ENCODE data around the gene FGF11.
A peak's percentile ranks its signal among the peaks of the same experiment; 100 is the strongest.

Gene FGF11

DNA sequence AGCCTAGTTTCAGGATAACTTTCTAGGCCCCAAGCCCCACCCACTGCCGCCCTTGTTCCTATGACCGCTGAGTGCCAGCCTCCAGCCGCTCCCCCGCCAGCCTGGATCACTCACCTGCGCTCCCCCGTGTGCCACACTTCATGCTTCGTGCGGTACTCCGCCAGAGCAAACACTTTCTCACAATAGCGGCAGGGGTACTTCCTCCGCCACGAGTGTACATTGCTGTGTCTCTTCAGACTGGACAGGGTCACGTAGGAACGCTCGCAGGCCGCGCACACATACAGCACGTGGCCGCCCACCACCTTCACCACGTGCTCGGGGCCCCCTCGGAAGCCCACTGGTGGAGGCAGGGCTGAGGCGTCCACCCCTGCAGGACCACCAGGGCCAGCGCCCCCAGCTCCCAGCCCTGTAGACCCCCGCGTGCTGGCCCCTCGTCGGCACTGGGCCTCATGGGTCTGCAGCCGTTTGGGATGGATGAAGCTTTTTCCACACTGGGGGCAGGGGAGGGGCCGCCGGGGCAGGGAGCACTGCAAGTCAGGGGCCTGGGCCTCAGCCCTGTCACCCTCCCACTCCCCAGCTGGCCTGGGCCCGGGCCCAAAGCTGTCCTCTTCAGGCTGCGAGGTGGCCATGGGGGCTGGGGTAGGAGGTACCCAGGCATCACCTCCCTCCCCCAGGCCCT is 26.4 kb downstream of the FGF11 start:
- Histone ChIP-seq H3K4me1 (ENCODE audit: control insufficient read depth, insufficient read depth, low read length) (peaks cover 4% of the 10 kb centered on the region; the same call in 1 of the 2 replicates), H3K36me3 (ENCODE audit: control insufficient read depth in 2 of 2, insufficient read depth in 1 of 2, low read length in 2 of 2) (peaks cover 0 to 51% of the 10 kb centered on the region in 2 experiments; a peak in 2 of 3 replicates), H3K4me3 (ENCODE audit: low read depth, low read length) (no peak overlapping the region), H3K9me3 (ENCODE audit: control insufficient read depth, insufficient read depth, low read depth, low read length) (no peaks in the 10 kb centered on the region), H3K27ac (ENCODE audit: extremely low read depth, low read depth, low read length) (no peak overlapping the region)
- ChIA-PET POLR2A (interaction anchor here (0.6 to 2.0 kb wide), 3 partner anchors 10 to 43 kb away, joined by 3 to 6 read pairs (median 5); partner anchors contain the start of gene POLR2A), CTCF (interaction anchor here (0.5 to 0.8 kb wide), 3 partner anchors 30 to 1555 kb away, joined by 3 read pairs; no protein-coding TSS in a partner anchor)
- TF ChIP-seq FEZF1 (tag by site-specific recombination; IDR thresholded peaks at IDR 0.05) (no peak), TRIM28 (IDR thresholded peaks at IDR 0.05; ENCODE audit: borderline replicate concordance, low read length) (no peak), ZFP3 (tag by site-specific recombination; IDR thresholded peaks at IDR 0.05; ENCODE audit: low read depth) (no peak), ZNF837 (tag by site-specific recombination; IDR thresholded peaks at IDR 0.05) (no peak), ZNF404 (tag by site-specific recombination; IDR thresholded peaks at IDR 0.05) (no peak), ZEB2 (tag by site-specific recombination; IDR thresholded peaks at IDR 0.05) (no peak), ZNF791 (tag by site-specific recombination; IDR thresholded peaks at IDR 0.05) (no peak), BCL11B (tag by site-specific recombination; IDR thresholded peaks at IDR 0.05; ENCODE audit: low read depth) (no peak), ZNF654 (tag by site-specific recombination; IDR thresholded peaks at IDR 0.05; ENCODE audit: low read depth) (no peak), ZNF133 (tag by site-specific recombination; IDR thresholded peaks at IDR 0.05) (no peak)

DNA sequence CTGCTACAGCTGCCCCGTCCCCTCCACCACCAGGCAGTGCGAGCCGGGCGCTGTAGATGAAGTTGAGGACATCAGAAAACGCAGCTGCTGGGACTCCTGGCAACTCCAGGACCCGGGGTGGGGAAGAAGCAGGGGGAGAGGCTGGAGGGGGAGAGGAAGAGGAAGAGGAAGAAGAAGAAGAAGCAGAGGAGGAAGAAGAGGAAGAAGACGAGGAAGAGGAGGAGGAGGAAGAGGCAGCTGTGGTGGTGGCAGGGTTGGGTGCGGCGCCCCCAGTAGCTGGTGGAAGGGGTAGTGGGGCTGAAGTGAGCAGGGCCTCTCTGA is 27.0 kb downstream of the FGF11 start:
- ChIA-PET POLR2A (interaction anchor here (0.6 to 2.0 kb wide), 4 partner anchors 10 to 19 kb away, joined by 3 to 6 read pairs (median 4); partner anchors contain the start of genes POLR2A and ZBTB4), CTCF (interaction anchor here (0.6 to 1.2 kb wide), 3 partner anchors 9 to 111 kb away, joined by 3 to 4 read pairs (median 3); no protein-coding TSS in a partner anchor)
- Histone ChIP-seq H3K9me3 (ENCODE audit: control insufficient read depth, insufficient read depth, low read depth, low read length) (no peaks in the 10 kb centered on the region), H3K4me1 (ENCODE audit: control insufficient read depth, insufficient read depth, low read length) (peaks cover 4% of the 10 kb centered on the region; the same call in 1 of the 2 replicates), H3K36me3 (ENCODE audit: control insufficient read depth in 2 of 2, insufficient read depth in 1 of 2, low read length in 2 of 2) (peaks cover 0 to 48% of the 10 kb centered on the region in 2 experiments; a peak in 2 of 3 replicates), H3K27ac (ENCODE audit: extremely low read depth, low read depth, low read length) (no peak overlapping the region), H3K4me3 (ENCODE audit: low read depth, low read length) (no peak overlapping the region)
- TF ChIP-seq, protein P1, sequence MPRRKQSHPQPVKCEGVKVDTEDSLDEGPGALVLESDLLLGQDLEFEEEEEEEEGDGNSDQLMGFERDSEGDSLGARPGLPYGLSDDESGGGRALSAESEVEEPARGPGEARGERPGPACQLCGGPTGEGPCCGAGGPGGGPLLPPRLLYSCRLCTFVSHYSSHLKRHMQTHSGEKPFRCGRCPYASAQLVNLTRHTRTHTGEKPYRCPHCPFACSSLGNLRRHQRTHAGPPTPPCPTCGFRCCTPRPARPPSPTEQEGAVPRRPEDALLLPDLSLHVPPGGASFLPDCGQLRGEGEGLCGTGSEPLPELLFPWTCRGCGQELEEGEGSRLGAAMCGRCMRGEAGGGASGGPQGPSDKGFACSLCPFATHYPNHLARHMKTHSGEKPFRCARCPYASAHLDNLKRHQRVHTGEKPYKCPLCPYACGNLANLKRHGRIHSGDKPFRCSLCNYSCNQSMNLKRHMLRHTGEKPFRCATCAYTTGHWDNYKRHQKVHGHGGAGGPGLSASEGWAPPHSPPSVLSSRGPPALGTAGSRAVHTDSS (tag by site-specific recombination; IDR thresholded peaks at IDR 0.05), result peak; percentile 98
- TF ChIP-seq ZXDB (tag by site-specific recombination; IDR thresholded peaks at IDR 0.05) (no peak), ZNF23 (tag by site-specific recombination; IDR thresholded peaks at IDR 0.05; ENCODE audit: borderline replicate concordance) (no peak)

DNA sequence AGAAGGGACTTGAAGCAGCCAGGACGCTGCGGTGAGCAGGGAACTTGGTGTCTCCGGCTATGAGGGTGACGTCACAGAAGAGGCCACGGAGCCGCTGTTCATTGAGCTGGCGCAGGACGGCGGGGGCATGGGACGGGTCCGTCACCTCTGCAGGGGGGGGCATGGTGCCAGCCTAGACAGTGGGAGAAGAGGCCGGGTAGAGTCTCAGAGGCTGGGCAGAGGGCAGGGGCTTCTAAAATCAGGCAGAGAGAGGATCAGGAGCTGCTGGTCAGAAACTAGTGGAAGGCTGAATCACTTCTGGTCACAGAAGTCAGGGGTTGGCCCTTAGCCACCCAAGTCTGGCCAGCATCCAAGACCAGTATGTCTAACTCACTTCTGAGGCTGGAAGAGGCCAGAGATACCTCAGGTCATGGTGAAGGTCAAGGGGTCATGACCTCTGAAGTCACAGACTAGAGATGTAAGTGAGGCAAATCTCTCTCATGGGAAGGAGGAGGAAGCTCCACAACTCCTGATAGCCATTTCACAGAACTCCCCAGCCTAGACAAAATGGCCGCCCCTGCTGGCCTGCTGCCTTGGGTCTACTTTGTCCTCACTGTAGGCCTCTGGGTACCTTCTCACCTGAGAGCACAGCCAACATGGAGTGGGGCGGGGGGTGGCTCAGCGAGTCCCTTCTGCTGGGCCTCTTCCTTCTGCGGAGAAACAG is 27.5 kb downstream of the FGF11 start:
- Histone ChIP-seq H3K4me3 (ENCODE audit: low read depth, low read length) (no peak overlapping the region), H3K27ac (ENCODE audit: extremely low read depth, low read depth, low read length) (0 out of 2 replicates have a peak overlapping the region, but pooled peaks have one; percentile 19), H3K9me3 (ENCODE audit: control insufficient read depth, insufficient read depth, low read depth, low read length) (no peaks in the 10 kb centered on the region), H3K36me3 (ENCODE audit: control insufficient read depth in 2 of 2, insufficient read depth in 1 of 2, low read length in 2 of 2) (peaks cover 0 to 43% of the 10 kb centered on the region in 2 experiments; a peak in 2 of 3 replicates), H3K4me1 (ENCODE audit: control insufficient read depth, insufficient read depth, low read length) (peaks cover 5% of the 10 kb centered on the region)
- POLR2A ChIA-PET, result interaction anchor here (0.6 to 1.3 kb wide), 3 partner anchors 11 to 18 kb away, joined by 3 to 4 read pairs (median 4); partner anchors contain the start of gene ZBTB4
- peak; percentile 93 for TF ChIP-seq BCL11A (tag by site-specific recombination; IDR thresholded peaks at IDR 0.05; ENCODE audit: low read depth)
- TF ChIP-seq ZNF433 (tag by site-specific recombination; IDR thresholded peaks at IDR 0.05; ENCODE audit: low read depth), result no peak
- TF ChIP-seq BCL11B (tag by site-specific recombination; IDR thresholded peaks at IDR 0.05; ENCODE audit: low read depth), result peak; percentile 93
- TF ChIP-seq, protein P2, sequence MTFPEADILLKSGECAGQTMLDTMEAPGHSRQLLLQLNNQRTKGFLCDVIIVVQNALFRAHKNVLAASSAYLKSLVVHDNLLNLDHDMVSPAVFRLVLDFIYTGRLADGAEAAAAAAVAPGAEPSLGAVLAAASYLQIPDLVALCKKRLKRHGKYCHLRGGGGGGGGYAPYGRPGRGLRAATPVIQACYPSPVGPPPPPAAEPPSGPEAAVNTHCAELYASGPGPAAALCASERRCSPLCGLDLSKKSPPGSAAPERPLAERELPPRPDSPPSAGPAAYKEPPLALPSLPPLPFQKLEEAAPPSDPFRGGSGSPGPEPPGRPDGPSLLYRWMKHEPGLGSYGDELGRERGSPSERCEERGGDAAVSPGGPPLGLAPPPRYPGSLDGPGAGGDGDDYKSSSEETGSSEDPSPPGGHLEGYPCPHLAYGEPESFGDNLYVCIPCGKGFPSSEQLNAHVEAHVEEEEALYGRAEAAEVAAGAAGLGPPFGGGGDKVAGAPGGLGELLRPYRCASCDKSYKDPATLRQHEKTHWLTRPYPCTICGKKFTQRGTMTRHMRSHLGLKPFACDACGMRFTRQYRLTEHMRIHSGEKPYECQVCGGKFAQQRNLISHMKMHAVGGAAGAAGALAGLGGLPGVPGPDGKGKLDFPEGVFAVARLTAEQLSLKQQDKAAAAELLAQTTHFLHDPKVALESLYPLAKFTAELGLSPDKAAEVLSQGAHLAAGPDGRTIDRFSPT (tag by site-specific recombination; IDR thresholded peaks at IDR 0.05), result peak; percentile 54; the same call in 1 of the 2 replicates
- TF ChIP-seq ZNF830 (tag by site-specific recombination; IDR thresholded peaks at IDR 0.05; ENCODE audit: low read depth), result no peak
- TF ChIP-seq ZNF843 (tag by site-specific recombination; IDR thresholded peaks at IDR 0.05), result no peak
- TF ChIP-seq ZNF600 (tag by site-specific recombination; IDR thresholded peaks at IDR 0.05), result peak; percentile 26; the same call in 1 of the 2 replicates
- TF ChIP-seq ZNF837 (tag by site-specific recombination; IDR thresholded peaks at IDR 0.05), result no peak
- no peak for TF ChIP-seq ZNF658 (tag by site-specific recombination; IDR thresholded peaks at IDR 0.05)
- no peak for TF ChIP-seq ZNF624 (tag by site-specific recombination; IDR thresholded peaks at IDR 0.05)
- no peak for TF ChIP-seq ZNF2 (tag by site-specific recombination; IDR thresholded peaks at IDR 0.05)
- TF ChIP-seq, protein P3, sequence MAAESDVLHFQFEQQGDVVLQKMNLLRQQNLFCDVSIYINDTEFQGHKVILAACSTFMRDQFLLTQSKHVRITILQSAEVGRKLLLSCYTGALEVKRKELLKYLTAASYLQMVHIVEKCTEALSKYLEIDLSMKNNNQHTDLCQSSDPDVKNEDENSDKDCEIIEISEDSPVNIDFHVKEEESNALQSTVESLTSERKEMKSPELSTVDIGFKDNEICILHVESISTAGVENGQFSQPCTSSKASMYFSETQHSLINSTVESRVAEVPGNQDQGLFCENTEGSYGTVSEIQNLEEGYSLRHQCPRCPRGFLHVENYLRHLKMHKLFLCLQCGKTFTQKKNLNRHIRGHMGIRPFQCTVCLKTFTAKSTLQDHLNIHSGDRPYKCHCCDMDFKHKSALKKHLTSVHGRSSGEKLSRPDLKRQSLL (tag by site-specific recombination; IDR thresholded peaks at IDR 0.05), result peak; percentile 65
- no peak for TF ChIP-seq ZNF202 (tag by site-specific recombination; IDR thresholded peaks at IDR 0.05; ENCODE audit: borderline replicate concordance)
- TF ChIP-seq ZNF48 (tag by site-specific recombination; IDR thresholded peaks at IDR 0.05), result no peak
- CTCF ChIA-PET, result interaction anchor here (0.6 to 1.4 kb wide), 4 partner anchors 10 to 111 kb away, joined by 3 to 4 read pairs (median 3); no protein-coding TSS in a partner anchor
